Ureter (tissue), 1 donor: Measurements from ENCODE around the gene CTNNA2. TPM values are rescaled to one million over a fixed set of nuclear protein-coding genes. Genes with fewer than 3 reads are reported as not detected.

Experiments
- DNase-seq: peaks from one replicate; pipeline ENCODE4 v3.0.0-alpha.2; 2020; ENCODE audit warnings: low spot score
- total RNA-seq: library from RNA; stranded (reverse); gene quantifications from one replicate; pipeline ENCODE4 v1.2.4, GENCODE V29; 2023
- donor health status: DM: yes; HTN: yes; CAD: no.

The CTNNA2 gene
- total RNA-seq, 1 donor from 2014 or later: not detected

DNA sequence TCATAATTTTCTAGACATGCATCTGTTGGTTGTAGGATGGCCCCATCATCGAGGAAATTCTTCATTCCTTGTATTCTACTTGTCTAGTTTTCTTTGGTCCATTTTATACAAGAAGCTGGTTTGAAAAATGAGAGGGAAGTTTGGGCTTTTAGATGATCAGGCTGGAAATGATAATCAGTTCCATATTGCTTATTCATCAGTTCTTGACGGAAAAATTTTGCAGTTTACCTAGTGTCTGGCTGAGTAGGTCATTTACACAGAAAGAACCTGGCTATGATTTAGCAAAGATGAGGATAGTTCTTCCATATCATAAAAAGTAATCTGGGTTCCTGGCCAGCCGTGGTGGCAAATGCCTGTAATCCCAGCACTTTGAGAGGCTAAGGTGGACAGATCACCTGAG, 416.8 kb downstream of the CTNNA2 start:
- DNase-seq: no peak

GRCh38 chr2:79935046-79935732, 422.3 kb downstream of the CTNNA2 start:
- DNase-seq: no peak

DNA sequence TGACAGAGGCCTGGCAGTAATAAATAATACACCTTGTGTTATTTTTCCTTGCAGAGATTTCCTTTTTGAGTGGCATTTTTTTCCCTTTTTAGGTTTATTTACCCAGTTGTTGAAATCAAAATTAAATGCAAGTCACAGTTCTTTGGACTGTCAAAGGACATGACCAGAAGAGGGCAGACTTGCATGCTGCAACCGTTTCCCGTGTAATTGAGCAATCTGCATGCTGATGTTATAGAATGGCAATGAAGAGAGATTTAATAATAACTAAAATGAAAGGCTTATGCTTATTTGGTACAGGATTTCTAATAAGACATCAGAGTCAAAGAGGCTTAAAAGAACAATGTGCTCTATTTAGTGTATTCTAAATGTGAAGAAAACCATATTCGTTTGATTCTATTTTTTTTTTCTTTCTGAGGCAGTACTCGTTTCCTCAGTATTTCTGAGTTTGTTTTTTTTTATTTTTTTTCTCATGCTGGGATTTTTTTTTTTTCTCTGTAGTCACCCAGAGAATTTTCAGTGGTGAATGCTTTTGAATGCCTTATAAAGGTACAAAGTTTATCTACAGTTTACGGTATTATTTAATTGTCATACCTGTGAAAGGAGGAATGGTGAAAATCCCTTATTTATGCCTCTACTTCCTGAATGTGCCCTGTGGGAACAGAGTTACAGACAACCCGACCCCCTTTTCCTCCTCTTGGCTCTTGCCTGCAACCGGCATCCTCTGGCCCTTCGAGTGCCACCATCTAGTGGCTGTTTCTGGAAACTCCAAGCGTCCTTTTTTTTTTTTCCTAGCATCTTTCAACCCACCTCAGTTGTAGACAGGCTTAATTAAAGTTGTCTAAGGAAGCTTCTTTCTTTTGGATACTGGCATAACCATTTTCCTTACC, 423.2 kb downstream of the CTNNA2 start:
- no peak for DNase-seq

DNA sequence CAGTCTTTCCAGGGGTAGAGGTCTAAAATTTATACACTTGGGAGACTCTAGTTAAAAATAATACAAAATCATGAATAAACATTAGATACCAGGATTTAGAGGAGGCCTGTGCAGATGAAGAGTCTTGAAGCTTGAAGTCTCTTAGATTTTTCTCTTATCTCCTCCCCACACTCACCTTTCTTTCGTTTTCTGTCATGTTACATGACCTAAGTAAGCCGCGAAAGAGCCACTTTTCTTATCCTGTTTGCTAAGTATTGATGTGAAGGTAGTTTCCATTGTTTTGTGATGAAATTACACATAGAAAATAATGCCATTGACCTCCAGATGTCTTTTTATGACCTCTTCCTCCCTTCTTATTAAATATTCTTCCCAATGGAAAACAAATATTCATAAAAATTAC, 423.9 kb downstream of the CTNNA2 start:
- no peak for DNase-seq

GRCh38 chr2:79938648-79939047, 425.8 kb downstream of the CTNNA2 start:
- DNase-seq: no peak

DNA sequence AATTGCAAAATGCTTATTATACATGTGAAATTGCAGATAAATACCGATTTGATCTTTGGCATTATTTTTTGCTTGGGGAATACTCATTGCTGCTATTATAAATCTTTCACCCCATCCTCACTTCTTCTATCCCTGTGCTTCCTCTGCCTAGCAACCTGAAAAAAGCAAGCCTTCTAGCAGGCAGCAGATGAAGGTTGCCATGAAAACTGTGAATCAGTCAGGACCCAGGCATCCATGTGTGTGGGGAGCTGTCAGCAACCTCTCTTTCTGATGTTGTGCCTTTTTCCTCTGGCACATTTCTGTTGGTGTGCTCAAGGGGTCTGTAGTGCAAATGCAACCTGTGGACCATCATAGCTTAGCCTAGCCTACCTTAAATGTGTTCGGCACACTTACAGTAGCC, 427.5 kb downstream of the CTNNA2 start:
- DNase-seq: no peak

GRCh38 chr2:79941179-79941578, 428.3 kb downstream of the CTNNA2 start:
- DNase-seq: no peak

DNA sequence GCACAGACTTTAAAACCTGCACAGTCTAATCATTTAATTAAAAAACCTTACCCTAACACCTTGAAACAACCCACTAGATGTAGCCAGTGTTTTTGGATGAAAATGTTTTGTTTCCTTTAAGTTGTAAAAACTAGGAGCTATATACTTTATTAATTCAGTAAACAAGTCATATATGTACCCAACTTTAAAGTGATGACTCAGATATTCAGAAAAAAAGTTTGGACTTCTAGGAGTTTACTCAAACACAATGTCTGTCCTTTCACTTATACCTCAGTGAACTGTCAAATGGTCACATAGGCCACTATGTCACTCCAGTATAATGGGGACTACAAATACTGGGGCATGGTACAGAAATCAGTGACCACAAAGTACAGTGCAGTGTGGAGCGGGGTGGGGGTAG, 431.4 kb downstream of the CTNNA2 start:
- DNase-seq: no peak

GRCh38 chr2:79945653-79946445, 433.0 kb downstream of the CTNNA2 start:
- no peak for DNase-seq

DNA sequence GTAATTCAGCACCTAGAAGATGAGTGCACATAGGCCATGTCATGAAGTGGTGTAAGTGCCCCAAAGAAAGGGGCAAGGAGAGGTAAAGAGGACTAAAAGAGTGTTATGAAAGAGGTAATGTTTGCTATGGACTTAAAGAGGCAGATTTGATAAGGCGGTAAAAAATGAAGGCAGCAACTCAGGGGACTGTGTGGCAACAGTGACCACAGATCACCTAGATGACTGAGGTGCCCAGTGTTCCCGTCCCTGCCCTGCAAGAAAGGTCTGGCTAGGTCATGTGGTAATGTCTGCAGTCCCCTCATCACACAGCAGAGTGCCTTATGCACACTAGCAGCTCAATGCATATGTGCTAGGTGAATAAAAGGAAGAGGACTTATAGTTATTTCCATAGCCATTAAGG, 434.9 kb downstream of the CTNNA2 start:
- no peak for DNase-seq

DNA sequence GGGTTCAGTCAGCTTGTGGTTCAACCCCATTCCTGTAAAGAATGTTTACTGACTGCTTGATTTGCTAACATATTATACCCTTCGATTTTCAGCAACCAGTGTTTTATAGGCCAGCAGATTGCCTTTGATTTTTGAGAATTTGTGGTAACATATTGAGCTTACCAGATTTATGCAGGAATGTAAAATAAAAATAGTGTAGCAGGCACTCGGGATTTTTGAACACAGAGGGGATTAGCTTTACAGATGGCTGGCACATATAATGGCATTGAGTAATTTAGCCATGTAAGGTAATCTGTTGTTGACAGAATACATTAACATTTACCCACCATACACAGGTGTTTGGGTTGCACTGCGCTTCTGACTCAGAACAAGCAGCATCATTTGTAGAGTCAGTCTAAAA, 437.7 kb downstream of the CTNNA2 start:
- DNase-seq: no peak

DNA sequence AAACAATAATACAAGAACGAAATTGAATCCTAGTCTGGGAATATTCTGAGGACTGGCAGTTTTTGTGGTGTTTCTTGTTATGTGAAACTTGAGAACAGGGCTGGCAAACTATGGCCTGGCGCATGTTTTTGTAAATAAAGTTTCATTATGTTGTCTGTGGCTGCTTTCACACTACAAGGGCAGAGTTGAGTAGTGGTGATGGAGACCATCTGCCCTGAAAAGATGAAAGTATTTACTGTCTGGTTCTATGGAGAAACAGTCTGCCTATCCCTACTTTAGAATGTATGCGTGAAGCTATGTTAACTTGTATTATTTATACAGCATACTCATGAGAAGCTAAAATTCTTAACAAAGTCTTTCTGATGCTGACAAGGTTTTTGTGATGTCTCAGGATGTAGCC, 439.8 kb downstream of the CTNNA2 start:
- no peak for DNase-seq

DNA sequence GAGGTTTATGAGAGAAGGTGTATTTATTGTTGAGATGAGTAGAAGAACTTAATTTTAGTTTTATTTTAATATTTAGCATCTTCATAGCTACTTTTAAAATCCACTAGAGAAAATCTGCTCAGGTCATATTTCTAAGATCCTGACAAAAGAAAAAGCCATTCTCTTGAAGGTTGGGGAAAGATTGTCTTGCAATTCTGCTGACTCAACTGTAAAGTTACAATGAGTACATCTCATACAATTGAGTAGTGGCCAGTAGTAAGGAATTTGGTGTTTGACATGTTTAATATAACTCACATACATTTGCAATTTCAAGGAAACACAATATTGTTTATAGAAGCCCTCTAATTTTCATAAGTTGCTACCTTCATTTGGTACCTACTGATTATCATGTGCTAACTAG, 447.2 kb downstream of the CTNNA2 start:
- no peak for DNase-seq

- DNase-seq: no peak
Measured at GRCh38 chr2:79960519-79960918, 447.7 kb downstream of the CTNNA2 start.

DNA sequence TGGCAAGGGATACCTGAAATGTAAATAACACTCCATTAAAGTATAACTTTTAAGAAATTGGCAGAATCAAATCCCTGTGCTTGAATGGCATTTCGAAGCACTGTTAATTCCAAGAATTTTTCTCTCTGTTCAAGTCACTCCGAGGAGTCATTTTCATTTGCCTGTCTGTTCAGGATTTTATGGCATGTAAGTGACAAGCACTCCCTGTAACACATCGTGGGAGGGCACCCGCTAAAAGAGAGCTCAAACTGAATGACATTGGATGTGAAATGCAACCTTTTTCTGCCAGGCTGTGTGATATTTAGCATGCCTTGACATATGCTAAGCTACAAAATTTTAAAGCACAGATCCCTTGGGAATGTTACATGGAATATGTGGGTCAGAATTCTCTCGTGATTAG, 452.1 kb downstream of the CTNNA2 start:
- DNase-seq: no peak

DNA sequence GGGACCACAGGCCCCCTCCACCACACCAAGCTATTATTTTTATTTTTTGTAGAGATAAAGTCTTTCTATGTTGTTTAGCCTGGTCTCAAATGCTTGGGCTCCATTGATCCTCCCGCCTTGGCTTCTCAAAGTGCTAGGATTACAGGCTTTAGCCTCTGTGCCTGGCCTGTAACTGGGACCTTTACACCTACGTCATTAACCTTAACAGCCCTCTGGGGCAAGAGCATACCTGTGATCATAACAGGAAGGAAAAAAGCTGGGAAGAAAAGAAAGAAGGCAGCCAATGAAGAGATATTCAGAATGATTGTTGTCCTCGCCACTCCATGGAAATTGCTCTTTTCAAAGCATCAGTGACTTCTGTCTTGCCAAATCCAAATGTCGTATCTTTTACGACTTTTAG, 453.5 kb downstream of the CTNNA2 start:
- DNase-seq: no peak

DNA sequence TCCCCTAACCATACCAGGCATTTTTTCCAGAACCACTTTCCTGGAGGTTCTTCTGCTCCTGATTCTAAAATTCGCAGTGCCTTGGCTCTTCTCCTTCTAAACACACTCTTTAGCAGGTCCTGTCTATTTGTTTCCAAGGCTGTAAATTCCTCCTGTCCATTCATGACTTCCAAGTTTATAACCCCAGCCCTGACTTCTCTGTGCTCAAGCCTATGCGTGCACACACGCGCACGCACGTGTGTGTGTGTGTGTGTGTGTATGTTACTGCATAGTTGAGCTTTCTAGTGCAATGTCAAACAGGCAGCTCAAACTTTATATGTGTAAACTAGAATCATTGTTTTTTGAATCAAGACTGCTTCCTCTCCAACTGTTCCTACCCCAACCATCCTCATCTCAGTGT, 454.0 kb downstream of the CTNNA2 start:
- DNase-seq: no peak

GRCh38 chr2:79971807-79972206, 459.0 kb downstream of the CTNNA2 start:
- DNase-seq: no peak

DNA sequence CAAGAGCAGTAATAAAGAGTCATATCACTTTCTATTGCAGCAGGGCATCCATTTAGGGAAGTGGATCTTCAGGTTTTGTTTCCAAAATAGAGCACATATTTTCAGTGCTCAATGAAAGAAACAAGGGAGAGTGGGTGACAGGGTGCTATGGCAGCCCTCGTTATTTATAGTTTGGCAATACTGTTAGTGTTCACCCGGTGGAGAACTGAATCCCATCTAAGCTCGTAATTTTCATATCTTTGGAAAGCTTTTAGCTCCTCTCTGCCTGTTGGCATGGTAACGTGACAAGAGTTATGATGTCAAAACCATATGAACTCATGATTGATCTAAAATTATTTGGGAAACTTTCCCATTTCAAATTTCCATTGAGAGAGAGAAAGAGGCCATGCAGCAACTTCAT, 459.8 kb downstream of the CTNNA2 start:
- no peak for DNase-seq

DNA sequence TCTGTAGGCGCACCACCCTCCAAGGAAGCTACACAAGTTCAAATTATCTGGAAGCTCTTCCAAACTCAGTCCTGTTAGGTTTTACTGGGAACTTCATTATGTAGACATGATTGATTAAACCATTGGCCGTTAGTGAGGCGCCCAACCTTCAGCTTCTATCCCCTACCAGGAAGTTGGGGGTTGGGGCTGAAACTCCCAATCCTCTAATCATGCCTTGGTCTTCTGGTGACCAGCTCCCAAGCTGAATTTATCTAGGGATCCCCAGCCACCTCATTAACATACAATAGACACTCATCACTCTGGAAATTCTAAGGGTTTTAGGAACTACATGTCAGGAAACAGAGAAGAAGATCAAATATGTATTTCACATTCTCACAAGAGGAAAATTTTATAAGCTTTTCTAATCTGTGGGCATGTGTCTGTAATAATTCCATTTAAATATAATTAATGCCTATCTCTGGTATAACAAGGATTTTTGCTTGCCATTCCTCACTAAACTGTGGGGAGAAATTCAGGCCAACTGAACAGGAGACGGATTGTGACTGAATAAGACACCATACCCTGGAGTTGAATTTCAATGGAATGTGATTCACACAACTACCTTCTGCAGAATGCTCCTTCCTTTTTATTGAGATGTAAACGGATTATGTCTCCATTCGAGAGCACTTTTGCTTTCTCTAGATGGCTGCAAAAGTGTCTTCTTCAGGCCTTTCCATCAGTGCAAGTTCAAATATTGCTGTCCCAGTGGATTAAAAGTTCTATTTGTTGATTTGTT, 463.1 kb downstream of the CTNNA2 start:
- DNase-seq: no peak

- DNase-seq: no peak
Measured at GRCh38 chr2:79977792-79978191, 464.9 kb downstream of the CTNNA2 start.

- DNase-seq: no peak
Measured at GRCh38 chr2:79980116-79980515, 467.3 kb downstream of the CTNNA2 start.
